GM18508 (cell line): Measurements from ENCODE around the gene COL4A3.
"Not testable (repeated sequence)": the region's sequence is repeated elsewhere in the genome, so short reads cannot be mapped to it uniquely, and the experiment has no call there.

ENCODE experiments used
- ATAC-seq: cut with Tn5 transposase; IDR thresholded peaks from one replicate; pipeline ENCODE4 v1.9.1; 2021; ENCODE audit warnings: moderate number of reproducible peaks; ENCODE audit not compliant: insufficient read depth, unreplicated experiment

Gene COL4A3

DNA sequence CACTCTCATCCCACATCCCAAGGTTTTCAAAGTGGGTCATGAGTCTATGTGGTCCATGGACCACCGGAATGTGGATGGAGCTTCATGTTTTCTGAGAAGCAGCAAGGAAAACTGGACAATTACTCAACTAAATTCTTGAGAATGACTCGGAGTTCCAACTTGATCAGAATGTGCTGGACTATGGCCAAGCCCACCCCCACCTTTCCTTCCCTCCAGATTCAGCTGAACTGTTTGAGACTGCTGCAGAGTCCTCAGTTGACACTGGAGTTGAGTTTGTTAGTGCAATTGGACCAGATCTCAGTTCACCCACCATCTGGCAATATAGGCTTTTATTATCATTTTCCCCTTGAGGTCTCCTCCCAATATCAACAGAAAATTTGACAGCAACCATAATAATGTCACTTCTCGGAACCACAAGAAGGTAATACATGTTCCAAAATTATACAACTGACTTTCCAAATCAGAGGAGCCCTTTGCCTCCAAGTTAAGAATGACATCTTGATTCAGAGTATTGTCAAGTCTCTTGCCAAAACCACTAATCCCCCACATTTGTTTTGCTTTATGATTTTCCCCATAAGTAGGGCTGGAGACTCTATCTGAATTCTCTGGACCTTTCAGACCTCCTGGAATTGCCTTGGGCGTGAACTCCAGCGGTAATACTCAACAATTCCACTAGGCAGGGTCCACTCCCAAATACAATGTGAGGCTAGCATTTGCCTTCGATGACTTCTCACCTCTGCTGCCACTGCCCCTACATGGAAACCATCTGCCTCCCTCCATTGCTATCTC is 9.2 kb upstream of the COL4A3 start:
- ATAC-seq, result no peak

DNA sequence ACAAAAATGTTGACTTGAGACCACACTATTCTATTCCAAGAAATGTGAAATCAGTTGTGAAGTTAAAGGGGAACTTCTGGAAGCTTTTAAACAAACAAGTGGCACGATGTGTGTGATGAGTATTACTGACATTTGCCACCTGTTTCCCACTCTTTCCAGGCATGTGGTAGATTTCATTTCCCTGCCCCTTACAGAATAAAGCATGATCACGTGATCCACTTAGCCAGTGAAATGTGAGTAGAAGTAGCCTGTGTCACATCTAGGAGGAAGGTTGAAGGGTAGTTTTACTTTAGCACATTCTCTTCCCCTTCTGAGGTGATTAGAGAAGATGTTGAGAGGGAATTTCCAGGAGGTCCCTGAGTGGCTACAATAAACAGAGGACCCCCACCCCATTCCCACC is 4.3 kb upstream of the COL4A3 start:
- no peak for ATAC-seq

DNA sequence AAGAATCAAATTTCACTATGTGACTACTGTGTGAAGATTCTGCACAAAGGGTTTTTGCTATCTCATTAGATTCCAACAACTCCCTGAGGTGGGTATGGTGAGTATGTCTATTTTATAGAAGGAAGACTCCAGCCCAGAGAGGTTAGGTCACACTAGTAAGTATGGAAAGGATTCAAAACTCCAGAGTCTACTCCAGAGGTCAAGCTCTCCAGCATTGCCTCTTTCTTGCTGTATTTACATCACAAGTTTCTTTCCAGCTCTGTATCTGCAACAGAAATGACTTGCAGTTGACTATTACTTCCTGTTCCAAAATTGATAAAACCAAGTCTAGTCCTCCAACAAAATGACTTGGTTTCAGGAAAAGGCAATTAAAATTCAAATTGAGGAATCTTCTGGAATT is 2.5 kb upstream of the COL4A3 start:
- no peak for ATAC-seq

DNA sequence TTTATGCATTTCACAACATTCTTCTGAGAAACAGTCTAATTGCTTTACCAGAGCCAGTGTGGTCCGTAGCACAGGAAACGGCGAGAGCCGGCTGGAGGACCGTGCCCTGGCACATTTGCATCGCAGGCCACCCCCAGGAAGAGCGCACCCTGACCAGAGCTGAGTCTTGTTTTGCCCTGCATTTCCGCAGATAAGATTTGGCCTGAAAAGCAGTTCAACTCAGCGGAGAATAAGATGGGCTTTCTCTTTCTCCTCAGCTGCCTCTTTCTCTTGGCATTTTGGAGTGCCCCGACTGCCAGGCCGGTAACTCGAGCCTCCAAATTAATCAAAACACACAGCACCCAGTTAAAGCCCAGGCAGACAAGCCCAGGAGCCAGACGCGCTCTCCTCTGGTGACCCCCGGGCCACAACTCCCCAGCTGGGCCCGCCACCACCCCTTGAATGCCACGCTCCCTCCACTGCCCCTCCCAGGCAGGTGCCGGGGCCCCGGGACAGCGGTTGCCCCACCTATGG is 883 bp upstream of the COL4A3 start:
- peak; percentile 51 for ATAC-seq

DNA sequence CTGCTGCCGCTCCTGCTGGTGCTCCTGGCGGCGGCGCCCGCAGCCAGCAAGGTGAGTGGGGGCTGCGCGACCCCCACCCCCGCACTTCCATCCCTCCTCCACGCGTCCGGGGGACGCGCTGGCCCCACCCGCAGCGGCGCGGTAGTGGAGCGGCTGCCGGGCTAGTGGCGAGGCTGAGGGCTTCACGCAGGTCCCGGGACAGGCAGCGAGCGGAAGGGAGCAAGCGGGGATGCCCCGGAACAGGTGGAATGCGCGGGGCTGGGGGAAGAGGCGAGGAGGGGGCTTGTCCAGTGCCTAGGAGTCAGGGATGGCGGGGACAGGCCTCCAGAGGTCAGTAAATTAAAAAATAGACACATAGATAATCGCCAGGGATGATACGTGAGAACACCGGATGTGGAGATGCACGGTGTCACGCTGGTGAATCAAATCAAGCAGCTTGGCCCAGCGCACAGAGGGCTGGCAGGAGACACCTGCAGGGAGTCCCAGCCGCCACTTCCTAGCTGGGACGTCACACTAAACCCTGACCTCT is 403 bp downstream of the COL4A3 start:
- ATAC-seq, result peak; percentile 66

DNA sequence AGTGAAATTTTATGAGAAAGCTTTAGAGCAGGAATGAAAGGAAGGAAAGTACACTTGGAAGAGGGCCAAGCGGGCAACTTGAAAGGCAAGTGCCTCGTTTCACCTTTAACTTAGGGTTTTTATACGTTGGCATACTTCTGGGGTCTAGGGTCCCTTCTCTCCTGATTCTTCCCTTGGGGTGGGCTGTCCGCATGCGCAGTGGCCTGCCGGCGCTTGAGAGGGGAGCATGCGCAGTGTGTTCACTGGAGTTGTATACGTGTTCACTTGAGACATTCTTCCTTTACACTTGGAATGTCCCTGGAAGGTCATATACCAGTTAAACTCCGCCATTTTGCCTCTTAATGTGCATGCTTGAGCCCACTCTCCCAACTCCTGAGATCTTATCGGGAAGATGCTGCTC is 7.4 kb downstream of the COL4A3 start:
- ATAC-seq, result not testable (repeated sequence)

DNA sequence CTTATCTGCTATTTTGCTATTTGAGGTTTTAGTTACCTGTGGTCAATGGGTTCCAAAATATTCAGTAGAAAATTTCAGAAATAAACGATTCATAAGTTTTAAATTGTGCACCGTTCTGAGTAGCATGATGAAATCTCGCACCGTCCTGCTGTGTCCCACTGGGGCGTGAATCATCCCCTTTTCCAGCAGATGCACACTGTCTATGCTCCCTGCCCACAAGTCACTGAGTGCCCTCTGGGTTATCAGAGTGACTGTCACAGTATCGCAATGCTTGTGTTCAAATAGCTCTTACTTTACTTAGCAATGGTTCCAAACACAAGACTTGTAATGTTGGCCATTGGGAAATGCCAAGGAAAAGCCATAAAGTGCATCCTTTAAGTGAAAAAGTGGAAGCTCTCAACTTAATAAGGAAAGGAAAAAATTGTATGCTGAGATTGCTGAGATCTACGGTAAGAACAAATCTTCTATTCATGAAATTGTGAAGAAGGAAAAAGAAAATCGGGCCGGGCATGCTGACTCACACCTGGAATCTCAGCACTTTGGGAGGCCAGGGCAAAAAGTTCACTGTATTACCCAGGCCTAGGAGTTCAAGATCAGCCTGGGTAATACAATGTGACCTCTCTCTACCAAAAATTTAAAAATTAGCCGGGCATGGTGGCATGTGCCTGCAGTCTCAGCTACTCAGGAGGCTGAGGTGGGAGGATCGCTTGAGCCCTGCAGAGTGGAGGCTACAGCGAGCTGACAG is 13.3 kb downstream of the COL4A3 start:
- ATAC-seq, result no peak

DNA sequence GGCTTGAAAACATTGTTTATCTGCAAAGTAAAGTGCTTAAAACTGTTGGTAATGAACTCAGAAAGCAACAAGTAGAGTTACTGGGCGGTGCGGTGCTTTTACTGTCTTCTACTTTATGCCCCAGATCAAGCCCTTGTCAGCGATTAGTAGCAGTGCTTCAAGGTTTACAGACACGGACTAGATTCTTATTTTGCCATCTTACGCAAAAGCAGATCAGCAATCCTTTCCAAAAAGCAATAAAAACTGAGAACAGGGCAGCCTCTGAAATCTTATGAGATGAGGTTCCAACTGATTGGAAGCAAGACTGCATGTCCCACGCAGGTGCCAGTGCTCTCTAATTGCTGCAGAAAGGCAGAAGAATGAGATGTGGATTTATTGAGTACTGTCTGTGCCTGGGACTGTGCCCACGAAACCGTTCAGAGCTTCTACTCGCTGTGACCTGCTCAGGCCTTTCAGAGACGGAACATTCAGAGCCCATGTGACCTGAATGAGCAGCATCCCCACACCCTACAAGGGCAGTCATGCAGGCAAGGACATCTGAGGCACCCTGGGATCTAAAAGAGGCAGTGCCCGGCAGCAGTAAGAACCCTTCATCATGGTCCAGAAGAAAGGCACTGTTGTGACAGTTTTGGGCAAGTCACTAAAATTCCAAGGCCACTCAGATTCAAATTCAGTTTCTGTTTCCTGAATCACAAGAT is 15.7 kb downstream of the COL4A3 start:
- no peak for ATAC-seq

DNA sequence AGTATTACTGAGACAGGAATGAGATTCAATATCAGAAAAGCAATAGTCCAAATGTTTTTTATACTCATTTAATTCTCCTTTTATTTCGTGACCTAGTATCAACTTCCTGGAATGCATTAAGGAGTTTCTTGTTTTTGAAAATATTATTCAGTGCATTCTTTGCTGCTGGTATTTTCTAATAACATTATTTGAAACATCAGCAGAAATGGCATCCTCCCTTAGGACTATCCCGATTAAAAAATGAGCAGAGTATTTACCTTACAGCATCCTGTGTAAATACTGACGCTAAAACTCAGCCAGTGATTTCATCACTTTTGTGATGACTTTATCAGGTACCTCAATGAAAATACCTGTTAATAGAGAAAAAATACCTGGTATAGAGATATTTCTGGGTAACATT is 16.3 kb downstream of the COL4A3 start:
- no peak for ATAC-seq

DNA sequence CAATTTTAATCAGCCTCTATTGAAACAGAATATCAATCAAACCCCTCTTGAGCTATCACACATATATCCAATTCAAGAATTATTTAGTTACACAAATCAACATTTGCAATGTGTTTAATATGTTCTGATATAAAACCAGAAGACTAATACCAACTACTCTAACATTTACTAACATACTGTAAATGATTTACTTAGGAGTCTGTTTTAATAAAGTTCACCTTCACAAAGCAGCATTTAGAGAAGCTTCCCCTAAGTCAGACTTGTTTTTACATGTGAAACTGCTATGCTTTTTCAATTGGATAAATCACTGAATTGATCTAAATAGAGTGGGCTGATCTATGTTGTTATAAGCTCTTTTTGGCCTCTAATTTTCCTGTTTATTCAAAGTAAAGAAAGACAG is 18.3 kb downstream of the COL4A3 start:
- no peak for ATAC-seq

DNA sequence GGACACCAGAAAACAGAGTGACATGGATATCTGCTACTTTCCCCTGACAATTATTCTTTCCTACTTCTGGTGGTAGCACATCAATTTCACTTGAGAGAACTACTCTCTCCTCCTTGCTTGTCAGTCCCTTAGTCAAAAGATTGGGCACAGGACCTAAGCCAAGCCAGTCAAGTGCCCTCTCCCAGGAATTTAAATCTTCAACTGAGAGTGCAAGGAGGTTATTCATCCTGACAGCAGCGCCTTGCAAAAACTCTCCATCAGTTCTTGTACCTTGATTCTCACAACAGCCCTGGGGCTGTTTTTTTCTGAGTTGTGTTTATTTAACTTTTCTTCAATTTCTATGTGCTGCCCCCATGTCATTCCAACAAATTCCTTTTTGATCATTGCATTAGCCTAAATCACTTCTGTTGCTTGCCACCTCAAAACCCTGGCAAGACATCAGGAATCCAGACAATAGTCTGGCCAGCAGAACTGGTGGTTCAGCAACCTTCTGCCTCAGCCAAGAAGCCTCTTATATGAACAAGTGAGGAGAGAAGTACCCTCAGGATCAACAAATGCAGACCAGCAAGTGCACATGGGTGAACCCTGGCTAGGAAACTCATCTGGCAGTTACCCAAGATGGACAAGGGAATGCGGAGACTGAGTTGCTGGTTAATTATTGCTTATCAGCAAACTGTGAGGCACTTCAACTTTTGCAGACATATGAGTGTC is 19.4 kb downstream of the COL4A3 start:
- no peak for ATAC-seq

DNA sequence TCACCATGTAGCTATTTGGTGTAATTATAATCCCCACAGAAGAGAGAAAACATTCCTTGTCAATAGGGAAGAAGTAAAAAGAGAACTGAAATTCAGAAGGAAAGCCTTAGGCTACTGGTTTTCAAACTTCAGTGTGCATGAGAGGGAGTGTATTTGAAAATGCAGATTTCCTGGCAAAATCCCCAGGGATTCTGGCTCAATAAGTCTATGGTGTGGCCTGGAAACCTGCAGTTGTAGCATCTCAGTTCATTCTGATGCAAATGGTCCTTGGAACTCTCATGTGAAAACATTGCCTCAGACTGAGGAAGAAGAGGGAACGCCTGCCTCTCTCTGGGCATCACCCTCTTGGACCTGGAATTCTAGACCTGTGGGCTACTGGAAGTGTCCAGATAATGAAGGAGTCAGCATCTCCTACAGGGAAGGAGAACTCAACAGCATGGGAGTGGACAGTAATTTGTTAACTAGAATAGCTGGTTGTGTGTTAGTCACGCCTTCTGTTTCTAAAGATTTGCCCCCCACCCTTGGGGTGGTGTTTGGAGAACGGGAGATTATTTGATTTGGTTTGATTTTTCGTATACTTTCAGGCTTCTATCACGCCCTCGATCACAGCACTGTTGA is 21.3 kb downstream of the COL4A3 start:
- no peak for ATAC-seq

DNA sequence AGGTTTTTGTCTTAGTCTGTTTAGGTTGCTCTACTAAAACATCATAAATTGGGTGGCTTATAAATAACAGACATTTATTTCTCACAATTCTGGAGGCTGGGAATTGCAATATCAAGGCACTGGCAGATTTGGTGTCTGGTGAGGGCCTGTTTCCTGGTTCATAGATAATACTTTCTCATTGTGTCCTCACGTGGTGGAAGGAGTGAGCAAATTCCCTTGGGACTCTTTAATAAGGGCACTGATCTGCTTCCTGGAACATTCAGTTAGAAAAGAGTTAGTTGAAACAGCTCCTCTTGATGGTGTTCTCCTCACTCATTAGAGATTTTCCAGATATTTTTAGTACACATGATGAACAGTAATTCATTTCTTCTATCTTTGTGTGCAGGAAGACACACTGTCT is 22.3 kb downstream of the COL4A3 start:
- no peak for ATAC-seq

DNA sequence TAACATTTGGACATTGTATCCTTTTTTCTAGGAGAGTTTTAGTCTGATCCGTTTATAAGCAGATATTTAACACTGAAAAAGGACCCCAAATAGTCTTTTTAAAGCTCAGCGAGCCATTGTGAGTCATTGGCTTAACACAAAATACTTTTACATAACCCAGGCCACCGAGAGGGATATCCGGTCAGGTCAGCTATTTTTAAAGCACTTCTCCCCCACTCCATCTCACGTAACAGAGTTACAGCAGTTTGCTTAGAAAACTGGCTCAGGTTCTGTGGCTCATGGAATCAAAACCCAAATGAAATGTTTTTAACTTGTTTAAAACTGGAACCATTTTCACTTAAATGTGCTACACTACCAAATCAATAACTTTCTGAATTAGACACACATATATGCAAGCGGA is 23.9 kb downstream of the COL4A3 start:
- peak; percentile 89 for ATAC-seq

DNA sequence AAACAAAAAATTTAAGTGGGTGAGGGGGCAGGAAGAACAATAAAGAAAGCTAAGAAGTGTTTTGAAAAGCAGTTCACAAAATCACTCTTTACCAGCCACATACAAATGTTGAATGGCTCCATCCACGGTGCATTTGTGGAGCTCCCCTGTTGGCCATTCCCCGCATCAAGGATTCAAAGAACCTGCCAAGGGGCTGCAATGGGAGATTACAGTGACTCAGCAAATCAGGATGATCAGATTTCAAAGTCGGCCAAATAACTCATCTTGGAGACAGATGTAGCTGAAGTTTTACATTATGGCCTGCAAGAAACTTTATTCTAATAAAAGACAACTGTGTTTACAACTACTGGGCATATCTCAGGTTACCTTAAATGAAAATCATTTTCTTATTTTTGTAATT is 26.9 kb downstream of the COL4A3 start:
- ATAC-seq, result no peak

DNA sequence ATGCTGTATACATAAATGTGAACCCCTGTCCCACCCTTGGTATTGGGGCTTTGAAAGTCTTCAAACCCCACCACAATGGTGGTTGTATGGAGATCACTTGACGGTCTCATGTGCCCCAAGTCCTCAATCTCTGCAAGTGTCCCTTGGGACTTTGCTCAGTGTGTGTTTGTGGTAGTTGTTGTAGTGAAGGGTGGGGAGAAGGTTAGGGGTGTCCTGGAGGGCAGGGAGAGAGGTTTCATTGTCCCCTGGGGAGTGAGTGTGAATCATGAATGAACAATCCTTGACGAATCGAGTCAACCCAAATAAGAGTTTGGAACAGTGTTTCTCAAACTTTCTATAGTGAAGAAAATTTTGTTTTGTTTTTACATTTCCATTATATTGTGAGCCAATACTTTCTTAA is 28.1 kb downstream of the COL4A3 start:
- ATAC-seq, result no peak

DNA sequence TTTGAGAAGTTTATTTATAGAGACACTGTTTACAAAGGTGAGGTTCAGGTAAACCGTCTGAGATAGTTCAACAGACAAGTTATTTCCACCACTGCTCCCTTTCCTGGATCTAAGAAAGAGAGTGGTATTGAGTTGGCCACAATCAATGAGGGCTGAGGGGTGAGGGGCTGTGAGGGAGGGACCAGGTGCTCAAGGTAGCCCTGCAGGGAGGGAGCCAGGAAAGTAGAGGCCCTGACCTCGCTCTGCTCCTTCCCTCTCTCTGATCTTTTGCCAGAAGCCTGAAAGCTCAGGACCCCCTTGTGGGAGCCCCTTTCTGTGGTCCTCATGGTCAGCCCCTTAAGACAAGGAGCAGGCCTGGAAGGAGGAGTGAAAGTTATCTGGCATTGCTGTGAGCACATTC is 29.8 kb downstream of the COL4A3 start:
- no peak for ATAC-seq

DNA sequence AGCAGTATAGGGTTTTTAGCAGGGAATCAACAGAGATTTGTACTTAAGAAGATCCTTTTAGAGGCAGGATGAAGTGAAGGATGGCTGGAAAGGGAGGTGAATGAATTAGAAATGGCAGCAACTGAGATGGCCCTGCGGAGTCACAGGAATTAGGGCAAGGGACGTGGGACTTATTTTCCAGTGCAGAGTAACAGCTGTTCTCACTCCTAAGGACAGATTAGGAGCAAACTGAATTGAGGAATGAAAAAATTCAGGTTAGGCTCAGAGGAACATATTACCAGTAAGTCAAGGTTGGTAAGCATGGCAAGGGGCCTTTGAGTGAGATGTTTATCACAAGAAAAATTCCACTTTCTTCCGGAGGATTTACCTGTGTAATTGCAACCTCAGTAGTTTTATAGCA is 34.4 kb downstream of the COL4A3 start:
- ATAC-seq, result no peak

DNA sequence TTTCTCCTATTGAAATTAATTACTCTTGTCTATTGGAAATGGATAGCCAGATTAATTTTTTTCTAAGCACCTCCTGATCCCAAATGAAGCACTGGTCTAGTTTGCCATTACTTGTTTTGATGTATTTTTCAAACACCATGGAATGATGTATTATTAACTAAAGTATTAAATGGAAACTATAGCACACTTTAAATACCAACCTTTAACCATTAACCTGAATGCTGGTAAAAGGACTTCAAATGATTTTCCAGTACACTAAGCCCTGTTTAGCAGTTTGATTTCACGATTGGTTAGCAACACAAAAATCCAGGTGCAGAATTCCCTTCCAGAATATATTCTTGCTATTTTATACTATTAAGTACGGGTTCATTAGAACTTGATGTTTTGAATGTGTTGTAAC is 37.3 kb downstream of the COL4A3 start:
- no peak for ATAC-seq

DNA sequence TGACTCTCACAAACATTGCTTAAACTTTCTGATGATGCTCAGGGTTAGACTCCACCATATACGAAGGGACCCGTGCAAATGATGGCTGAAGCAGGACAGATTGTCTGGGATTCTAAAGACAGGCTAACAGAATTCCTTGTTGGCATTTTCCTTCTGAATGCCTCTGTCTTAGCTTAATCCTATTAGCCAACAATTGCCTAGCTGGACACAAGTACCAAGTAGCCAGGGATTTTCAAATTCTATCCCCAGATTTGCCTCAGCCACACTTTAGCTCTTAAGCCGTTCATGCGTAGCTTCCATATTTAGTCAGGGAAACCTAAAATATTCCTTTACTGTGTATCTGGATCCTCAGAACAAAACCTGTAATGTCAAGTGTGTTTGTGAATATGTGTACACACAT is 40.0 kb downstream of the COL4A3 start:
- ATAC-seq, result no peak
